ENCODE measurements around the gene TRAF6.
"Not testable (repeated sequence)": the region's sequence is repeated elsewhere in the genome, so short reads cannot be mapped to it uniquely, and the experiment has no call there.

TRAF6 gene, protein sequence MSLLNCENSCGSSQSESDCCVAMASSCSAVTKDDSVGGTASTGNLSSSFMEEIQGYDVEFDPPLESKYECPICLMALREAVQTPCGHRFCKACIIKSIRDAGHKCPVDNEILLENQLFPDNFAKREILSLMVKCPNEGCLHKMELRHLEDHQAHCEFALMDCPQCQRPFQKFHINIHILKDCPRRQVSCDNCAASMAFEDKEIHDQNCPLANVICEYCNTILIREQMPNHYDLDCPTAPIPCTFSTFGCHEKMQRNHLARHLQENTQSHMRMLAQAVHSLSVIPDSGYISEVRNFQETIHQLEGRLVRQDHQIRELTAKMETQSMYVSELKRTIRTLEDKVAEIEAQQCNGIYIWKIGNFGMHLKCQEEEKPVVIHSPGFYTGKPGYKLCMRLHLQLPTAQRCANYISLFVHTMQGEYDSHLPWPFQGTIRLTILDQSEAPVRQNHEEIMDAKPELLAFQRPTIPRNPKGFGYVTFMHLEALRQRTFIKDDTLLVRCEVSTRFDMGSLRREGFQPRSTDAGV
- 30.5 to 48.7 (median 40.5) reads per million in 3 experiments for total RNA-seq

DNA sequence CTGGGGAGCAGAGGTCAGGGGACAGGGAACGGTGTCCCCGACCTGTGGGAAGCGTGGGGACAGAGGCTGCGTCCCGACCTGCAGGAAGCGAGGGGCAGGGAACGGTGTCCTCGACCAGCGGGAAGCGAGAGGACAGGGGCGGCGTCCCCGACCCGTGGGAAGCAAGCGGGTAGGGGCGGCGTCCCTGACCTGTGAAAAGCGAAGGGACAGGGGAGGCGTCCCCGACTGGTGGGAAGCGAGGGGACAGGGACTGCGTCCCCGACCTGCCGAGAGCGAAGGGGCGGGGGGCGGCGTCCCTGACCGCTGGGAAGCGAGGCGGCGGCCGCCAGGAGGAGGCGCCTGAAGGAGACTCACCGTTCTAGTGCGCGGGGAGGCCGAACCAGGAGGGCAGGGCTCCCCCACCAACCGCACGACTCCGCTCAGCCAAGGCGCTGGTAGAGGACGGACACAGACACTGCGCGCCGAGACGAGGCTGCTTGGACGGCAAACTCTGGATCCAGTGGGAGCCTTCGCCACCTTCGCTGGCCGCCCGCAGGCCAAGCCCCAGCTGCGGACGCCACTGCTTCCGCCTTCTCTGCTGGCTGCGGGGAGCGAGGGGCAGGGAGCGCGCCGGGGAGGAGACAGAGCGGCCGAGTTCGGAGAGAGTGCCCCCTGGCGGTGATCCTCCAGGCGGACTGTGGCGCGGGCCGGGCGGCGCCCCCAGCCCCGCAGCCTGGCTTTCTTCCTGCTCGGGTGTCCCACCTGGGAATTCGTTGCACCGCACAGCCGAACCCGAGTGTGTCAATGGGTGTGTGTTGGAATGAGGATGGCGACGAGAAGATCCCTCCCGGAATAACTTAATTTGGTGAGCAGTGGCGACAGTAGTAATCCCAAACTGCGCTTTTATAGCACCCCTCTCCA, at the start of gene TRAF6:
TRAF6 (minus strand) TSS at position 579 of the 900 bp plus-strand sequence. CDS start 8,757 bp downstream, outside the sequence.
- peak; percentile 82 for DNase-seq

DNA sequence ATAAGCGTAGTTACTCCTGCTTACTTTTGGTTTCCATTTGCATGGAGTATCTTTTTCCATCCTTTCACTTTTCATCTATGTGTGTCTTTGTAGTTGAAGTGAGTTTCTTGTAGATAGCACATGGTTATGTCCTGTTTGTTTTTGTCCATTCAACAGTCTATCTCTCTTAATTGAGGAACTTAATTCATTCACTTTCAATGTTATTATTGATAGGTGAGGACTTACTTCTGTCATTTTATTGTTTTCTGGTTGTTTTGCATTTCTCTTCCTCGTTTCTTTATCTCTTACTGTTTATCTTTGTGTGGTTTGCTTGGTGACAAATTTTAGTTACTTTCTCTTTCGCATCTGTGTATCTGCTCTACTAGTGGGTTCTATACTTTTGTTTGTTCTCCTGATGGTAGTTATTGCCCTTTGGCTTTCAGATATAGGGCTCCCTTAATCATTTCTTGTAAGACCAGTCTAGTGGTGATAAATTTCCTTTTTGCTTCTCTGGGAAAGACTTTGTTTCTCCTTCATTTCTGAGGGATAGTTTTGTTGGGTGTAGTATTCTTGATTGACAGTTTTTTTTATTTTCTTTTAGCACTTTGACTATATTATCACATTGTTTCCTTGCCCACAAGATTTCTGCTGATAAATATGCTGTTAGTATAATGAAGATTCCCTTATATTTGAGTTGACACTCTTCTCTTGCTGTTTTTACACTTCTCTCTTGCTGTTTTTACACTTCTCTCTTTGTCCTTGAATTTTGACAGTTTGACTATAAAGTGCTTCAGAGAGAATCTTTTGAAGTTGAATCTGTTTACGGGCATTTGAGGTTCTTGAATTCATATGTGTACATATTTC, 48.7 kb upstream of the TRAF6 start:
- peak; percentile 24 for DNase-seq

DNA sequence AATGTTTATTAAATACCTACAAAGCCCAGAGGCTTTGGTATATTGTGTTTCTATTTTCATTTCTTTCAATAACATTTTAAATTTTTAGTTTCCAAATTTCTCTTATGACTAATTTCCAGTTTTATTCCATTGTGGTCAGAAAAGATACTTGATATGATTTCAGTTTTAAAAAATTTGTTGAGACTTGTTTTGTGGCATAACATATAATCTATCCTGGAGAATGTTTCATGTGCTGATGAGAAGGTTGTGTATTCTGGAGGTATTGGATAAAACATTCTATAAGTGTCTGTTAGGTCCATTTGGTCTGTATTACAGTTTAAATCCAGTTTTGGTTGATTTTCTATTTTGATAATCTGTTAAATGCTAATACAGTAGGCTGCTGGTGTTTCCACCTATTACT, 47.9 kb upstream of the TRAF6 start:
- no peak for DNase-seq

DNA sequence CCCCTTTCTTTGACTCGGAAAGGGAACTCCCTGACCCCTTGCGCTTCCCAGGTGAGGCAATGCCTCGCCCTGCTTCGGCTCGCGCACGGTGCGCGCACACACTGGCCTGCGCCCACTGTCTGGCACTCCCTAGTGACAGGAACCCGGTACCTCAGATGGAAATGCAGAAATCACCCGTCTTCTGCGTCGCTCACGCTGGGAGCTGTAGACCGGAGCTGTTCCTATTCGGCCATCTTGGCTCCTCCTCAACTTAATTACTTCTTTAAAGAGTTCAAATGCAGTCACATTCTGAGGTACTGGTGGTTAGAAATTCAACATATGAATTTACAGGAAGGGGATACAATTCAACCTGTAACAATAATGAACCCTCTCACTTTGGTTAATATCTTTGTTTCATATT, 47.3 kb upstream of the TRAF6 start:
- DNase-seq: not testable (repeated sequence)

DNA sequence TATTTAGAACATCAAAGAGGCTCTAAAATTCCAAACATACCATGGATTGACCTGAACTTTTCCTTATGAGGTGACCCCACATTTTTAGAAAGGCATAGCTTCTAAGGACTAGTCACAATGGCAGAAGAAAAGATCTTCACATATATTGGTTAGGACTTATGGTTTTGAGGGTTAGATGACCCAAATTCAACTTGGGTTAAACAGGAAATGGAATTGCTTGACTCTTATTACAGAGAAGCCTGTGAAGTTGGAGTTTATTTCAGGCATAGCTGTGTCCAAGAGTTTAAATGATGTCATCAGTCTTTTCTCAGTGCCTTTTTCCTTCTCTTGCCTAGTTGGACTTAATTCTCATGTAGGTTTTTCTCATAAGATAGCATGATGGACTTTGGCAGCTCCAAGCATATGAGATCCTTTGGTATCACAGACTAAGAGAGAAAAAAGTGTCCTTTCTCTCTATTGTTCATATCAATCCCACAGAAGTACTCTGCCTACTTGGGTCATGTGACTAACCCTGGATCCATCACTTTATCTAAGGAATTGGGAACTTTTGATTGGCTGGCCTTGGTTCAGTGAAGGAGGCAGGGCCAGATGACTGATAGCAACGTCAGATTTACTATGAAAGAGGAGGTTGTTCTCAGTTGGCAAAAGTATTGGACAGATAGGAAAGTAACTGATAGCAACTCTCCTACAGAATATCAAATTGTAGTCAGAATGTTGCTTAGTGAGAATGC, 40.5 kb upstream of the TRAF6 start:
- no peak for DNase-seq

DNA sequence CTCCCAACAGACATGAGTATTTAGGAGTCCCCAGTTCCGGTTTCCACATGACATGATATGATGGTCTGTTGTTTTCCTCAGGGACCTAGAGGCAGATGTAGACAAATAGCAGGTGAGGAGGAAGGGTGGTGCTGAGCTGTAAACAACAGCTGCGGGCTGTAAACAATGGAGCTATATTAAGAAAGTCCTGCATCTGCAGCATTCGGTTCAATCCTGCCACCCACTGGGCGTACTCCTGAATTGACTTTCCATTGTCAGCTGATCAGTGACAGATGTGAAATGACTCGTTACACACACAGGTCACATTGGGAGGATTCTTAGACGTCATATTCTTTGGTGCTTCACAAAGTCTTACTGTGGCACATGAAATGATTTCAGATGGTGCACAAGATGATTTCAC, 30.9 kb upstream of the TRAF6 start:
- peak; percentile 6 for DNase-seq

DNA sequence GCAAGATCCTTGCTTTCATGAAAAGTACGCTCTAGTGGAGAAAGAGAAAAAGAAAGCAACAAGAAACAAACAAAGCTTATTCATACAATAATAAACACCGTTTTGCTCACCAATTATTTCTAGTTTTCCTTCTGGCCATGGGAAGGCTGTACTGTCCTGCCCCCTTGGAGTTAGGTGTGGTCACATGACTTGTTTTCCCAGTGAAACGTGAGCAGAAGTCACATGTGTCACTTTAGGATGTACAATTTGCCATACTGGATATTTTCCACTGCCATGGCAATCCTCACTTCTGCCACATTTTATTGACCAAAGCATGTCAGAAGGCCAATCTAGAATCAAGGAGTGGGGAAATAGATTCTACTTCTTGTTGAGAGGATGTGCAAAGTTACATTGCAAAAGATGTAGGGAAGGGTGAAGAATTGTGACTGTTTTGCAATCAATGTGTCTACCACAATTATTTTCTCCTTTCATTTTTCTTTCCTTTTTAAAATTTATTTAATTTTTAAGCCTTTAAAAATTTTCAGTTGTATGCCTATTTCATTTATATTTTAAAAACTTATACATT, 24.3 kb upstream of the TRAF6 start:
- no peak for DNase-seq

DNA sequence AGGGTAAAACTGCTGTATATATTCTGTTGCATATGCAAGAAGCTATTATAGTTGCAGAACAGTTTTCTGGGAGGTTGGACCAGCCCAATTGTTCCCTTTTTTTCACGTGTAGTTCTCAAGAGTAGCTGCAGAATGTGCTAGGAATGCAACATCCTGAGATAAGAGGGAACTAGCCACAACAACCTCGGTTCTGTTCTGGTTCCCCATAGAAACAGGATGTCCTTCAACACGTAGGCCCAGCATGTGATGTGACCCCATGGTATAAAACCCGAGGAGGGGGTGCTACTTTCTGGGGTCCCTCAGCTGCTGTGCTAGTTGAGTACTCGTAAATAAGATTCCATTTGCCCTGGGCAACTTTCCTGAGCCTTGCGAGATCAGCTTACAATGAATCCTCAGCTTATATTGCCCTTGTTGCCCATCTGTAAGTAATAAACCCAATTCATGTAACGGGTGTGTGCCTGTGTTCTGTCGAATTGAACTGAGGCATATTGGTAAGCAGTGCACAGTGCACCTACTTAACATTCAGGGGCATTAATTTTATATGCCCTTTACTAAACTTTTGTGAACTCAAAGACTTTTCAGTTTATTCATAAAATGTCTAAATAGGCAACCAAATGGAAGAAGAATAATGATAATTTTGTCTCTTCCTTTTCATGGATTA, 23.0 kb upstream of the TRAF6 start:
- DNase-seq: no peak

DNA sequence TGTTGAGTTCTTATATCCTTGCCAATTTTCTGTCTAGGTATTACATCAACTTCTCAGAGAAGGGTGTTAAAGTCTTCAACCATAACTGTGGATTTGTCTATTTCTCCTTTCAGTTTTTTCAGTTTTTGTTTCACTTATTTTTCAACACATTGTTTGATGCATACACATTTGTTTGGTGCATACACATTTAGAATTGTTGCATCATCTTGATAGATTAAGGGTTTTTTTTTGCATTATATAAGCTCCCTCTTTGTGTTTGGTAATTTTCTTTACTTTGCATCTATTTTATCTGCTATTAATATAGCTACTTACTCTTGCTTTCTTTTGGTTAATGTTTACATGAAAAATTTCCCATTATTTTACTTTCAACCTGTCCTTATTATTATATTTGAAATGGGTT, 20.8 kb upstream of the TRAF6 start:
- no peak for DNase-seq

DNA sequence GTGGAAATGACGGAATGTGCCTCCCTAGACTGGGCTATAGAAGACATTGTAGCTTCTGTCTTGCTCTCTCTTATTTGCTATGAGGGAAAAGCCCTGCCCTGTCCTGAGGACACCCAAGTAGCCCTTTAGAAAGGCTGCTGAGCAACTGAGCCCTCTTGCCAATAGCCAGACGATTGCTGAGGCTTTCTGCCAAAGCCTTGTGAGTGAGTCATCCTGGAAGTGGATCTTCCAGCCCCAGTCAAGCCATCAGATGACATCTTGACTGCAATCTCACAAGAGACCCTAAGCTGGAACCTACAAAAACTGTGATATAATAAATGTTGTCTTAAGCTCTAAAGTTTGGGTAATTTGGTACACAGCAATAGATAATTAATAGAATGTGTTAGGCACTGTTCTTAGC, 3.9 kb upstream of the TRAF6 start:
- no peak for DNase-seq

DNA sequence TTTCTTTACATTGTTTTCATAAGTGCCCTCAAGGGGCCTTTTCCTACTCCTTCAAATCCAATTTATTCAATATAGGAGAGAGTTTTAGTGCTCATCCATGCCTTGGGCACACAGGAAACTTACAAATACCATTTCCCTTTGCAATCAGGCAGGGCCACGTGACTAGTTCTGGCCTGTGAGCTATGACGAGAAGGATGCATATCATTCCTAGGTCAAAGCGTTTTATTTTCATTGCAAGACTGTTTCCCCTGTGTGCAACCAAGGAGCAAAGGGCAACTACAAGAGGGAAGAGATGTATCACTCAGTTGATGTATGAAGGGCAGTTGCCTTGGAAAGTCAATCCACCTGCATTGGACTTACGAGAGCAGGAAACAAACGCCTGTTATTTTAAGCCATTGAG, 1.9 kb upstream of the TRAF6 start:
- DNase-seq: no peak

DNA sequence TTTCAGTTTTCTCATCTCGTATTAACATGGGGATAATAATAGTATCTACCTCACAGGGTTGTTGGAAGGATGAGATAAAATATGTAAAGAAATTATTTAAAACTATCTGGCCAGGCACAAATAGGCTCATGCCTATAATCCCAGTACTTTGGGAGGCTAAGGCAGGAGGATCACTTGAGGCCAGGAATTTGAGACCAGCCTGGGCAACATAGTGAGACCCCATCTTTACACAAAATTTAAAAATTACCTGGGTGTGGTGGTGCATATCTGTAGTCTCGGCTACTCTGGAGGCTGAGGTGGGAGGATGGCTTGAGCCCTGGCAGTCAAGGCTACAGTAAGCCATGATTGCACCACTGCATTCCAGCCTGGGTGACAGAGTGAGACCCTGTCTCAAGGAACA, 990 bp upstream of the TRAF6 start:
- not testable (repeated sequence) for DNase-seq

DNA sequence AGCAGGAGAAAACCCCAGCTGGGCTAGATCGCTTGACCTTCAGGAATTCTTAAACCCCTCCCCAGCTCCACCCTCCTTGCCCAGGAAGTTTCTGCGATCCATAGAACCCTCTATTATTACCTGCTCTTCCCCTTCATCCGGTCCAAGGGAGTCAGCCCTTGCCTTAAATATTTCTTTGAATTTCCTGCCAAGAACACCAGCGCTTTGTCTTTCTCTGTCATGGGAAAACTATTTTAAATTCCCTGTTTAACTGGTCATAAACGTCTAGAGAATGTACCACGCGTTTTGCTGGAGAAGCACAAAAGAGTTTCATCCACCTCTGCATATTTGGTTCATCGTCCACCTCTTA, 496 bp upstream of the TRAF6 start:
- DNase-seq: no peak

DNA sequence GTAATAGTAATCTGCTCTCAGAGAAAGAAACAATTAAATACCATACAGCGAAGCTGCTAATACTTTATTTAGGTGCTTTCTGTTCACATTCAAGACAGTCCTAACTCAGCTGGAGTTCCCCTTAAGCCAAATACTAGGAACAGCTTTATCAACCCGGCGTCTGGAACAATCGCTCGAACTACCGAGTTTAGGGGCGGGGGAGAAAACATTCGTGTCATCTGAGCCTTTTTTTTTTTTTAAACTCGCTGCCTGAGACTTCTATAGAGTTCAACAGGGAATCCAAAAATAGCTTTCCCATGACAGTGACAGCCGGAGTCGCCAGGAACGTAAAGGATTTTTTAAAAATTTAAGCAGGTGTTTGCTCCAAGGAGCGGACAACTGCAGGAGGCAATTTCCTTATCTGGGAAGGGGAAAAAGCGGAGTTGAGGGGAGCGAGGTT, 852 bp downstream of the TRAF6 start:
- peak; percentile 12 for DNase-seq

DNA sequence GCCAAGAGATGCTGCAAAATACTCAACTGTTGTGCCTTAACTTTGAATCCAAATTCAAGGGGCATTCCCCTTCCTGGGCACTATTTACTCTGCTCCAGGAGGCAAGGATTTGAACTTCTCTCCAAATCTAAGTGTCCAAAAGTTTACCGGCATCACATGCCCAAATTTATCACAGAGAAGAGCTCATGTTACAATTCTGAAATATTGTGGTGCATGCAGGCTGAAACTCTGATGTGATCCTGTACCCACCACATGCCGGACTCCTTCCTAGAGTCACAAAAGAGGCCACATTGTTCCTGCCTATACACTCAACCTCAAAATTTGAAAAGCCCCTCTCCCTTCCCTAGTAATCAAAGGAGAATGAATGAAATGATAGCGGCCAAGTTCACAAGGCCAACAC, 1.3 kb downstream of the TRAF6 start:
- no peak for DNase-seq

DNA sequence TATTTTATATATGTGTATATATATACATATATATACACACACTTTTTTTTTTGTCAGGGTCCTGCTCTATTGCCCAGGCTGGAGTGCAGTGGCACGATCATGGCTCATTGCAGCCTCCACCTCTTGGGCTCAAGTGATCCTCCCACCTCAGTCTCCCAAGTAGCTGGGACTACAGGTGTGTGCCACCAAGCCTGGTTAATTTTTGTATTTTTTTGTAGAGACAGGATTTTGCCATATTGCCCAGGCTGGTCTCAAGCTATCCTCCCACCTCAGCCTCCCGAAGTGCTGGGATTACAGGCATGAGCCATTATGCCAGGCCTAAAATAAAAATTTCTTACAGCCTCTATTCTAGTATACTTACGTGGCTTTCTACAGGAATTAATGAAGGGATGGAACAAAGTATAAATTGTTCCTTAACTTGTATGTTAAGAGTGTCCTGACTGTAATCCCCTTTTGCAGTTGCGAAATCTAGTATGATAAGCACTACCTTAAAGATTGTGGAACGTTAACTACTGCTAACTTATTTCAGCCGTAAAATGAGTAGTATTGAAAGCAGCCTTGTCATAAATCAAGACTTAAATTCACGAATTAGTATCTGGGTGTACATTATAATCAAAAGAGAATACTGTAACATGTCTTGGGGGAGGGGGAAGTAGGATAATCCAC, 2.1 kb downstream of the TRAF6 start:
- DNase-seq: no peak

DNA sequence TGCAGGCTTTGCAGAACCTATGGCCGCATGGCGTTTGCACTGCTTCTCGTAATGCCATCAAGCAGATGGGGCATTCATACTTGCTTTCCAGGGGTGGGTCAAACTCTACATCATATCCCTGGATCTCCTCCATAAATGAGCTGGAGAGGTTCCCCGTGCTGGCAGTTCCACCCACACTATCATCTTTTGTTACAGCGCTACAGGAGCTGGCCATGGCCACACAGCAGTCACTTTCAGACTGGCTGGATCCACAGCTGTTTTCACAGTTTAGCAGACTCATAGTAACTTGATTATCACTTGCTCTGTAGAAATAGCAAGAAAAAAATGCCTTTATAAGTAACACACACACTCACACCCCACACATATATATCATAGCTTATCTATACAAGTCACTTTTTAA, 8.8 kb downstream of the TRAF6 start:
- DNase-seq: no peak

DNA sequence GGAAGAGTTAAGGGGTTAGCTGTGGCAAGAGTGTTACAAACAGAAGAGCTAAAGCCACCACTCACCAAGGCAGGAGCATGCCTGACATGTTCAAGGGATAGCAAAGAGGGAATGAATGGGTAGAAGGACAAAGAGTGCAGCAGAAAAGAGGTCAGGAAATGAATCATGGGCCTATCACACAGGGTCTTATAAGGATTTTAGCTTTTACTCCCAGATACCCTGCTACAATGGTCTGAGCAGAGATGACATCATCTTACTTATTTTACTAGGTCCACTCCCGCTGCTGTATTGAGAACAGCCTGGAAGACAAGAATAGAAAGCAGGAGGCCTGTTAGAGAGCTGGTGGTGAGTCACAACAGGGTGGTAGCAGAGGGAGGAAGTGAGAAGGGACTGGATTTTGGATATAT, 9.8 kb downstream of the TRAF6 start:
- no peak for DNase-seq

DNA sequence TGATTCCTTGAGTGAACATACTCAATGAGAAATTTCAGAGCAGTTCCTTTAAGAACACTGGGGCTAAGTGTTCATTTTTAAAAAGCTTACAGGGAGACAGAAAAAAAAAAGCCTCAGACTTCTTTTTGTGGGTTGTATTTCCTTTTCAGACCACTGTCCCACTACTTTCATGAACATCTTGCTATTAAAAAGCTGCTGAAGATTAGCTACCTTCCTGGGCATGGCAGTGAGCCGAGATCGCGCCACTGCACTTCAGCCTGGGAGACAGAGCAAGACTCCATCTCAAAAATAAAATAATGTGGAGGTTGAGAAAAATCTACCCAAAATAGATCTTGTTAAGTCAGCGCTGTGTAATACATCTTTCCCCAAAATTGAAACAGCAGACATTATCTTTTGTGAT, 10.8 kb downstream of the TRAF6 start:
- no peak for DNase-seq

DNA sequence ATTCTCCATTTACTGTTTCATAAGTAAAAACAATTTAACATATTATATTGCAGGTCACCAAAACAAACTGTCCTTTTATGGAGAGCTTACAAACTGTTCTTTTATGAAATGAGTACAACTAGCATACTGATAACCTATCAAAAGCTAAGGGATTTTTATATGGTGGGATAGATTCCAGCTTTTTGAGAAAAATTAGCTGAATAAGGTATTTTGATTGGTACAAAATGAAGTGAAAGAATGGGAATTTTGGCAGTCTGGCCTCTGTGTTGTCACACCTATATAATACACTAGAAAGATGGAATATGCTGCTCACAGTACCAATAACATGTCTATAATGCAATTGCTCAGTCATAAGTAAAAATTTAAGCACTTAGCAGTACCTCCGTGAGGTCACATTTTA, 11.4 kb downstream of the TRAF6 start:
- DNase-seq: no peak

DNA sequence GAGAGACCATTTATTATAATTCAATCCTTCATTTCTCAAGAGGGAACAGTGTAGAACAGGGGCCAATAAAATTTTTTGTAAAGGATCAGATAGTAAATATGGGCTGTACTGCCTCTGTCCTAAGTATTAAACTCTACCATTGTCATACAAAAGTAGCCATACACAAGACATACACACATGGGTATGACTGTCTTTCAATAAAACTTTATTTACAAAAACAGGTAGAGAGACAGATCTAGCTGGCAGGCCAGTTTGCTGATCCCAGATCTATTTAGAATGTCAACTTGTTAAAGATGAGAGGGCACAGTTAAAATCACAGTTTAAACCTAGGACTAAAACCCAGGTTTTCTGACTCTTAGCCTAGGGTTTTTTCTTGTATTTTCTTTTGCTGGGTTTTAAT, 16.7 kb downstream of the TRAF6 start:
- no peak for DNase-seq

Data from central memory CD4-positive, alpha-beta T cell (primary cell).